OCI-LY7 (cell line): ENCODE results near the gene BMX. TPM values are rescaled to one million over a fixed set of nuclear protein-coding genes. Genes with fewer than 3 reads are reported as not detected.

Experiments used
- BruUV-seq: library from RNA; stranded (reverse); fragments of 400-500 nt; replicated peaks from 2 replicates; lab custom pipeline; 2021; lab: Mats Ljungman, UMichigan
- CTCF ChIA-PET: fragments of 300-600 bp; sonication (Branson Sonifier 250); formaldehyde crosslinking; loops from one replicate; lab custom pipeline; 2022; ENCODE audit warnings: antibody characterized with exemption; ENCODE audit not compliant: unreplicated experiment; lab: Charles Lee
- POLR2A ChIA-PET: fragments of 300-600 bp; sonication (Branson Sonifier 250); formaldehyde crosslinking; loops from one replicate; lab custom pipeline; 2022; ENCODE audit warnings: antibody characterized with exemption; lab: Charles Lee
- DNase-seq: peaks from one replicate; pipeline ENCODE4 v3.0.0-alpha.2; 2015; ENCODE audit warnings: low spot score
- H2AFZ ChIP-seq: fragments of 200-600 bp; sonication (generic), shearing (Covaris generic); 2 replicates; pipeline ENCODE4 v1.6.1; 2014; ENCODE audit warnings: mild to moderate bottlenecking, antibody characterized with exemption, low read length, moderate library complexity
- H3K27ac ChIP-seq: fragments of 200-600 bp; sonication (generic); 2 replicates; pipeline ENCODE4 v1.5.1; 2014; ENCODE audit warnings: mixed run types, low read depth, mild to moderate bottlenecking, moderate library complexity, low read length, inconsistent platforms; ENCODE audit not compliant: poor library complexity, severe bottlenecking
- H3K36me3 ChIP-seq: fragments of 200-600 bp; sonication (generic); 2 replicates; pipeline ENCODE4 v1.6.1; 2014; ENCODE audit warnings: mild to moderate bottlenecking, antibody characterized with exemption, low read length, moderate library complexity, mixed read lengths; ENCODE audit not compliant: insufficient read depth
- H3K4me1 ChIP-seq: fragments of 200-600 bp; sonication (generic); 2 replicates; pipeline ENCODE4 v1.5.1; 2014; ENCODE audit warnings: mild to moderate bottlenecking, low read length; ENCODE audit not compliant: insufficient read depth, poor library complexity, severe bottlenecking
- H3K4me2 ChIP-seq: fragments of 200-600 bp; sonication (generic); 2 replicates; pipeline ENCODE4 v1.6.1; 2014; ENCODE audit warnings: mild to moderate bottlenecking, low read length
- H3K4me3 ChIP-seq: fragments of 200-600 bp; sonication (generic); 2 replicates; pipeline ENCODE4 v1.5.1; 2014; ENCODE audit warnings: mild to moderate bottlenecking, low read depth, low read length; ENCODE audit not compliant: poor library complexity, severe bottlenecking
- H3K79me2 ChIP-seq: fragments of 200-600 bp; sonication (generic); 2 replicates; pipeline ENCODE4 v1.6.1; 2016; ENCODE audit warnings: low read depth, mild to moderate bottlenecking, low read length, moderate library complexity, mixed read lengths; ENCODE audit not compliant: insufficient read depth
- H3K9me2 ChIP-seq: fragments of 200-600 bp; sonication (generic); 2 replicates; pipeline ENCODE4 v1.6.1; 2016; ENCODE audit warnings: mild to moderate bottlenecking, low read length, mixed read lengths; ENCODE audit not compliant: insufficient read depth
- H3K9me3 ChIP-seq: fragments of 200-600 bp; sonication (generic); 2 replicates; pipeline ENCODE4 v1.6.1; 2014; ENCODE audit warnings: mild to moderate bottlenecking, mixed run types, low read length, mixed read lengths
- H4K20me1 ChIP-seq: fragments of 200-600 bp; sonication (generic); 2 replicates; pipeline ENCODE4 v1.6.1; 2014; ENCODE audit warnings: mild to moderate bottlenecking, antibody characterized with exemption, low read length, moderate library complexity, mixed read lengths; ENCODE audit not compliant: insufficient read depth
- EZH2phosphoT487 ChIP-seq: fragments of 200-600 bp; sonication (generic); IDR thresholded peaks from 2 replicates; pipeline ENCODE4 v1.6.1; 2018; ENCODE audit warnings: low read depth, borderline replicate concordance, mild to moderate bottlenecking, mixed run types, antibody characterized with exemption, low read length, moderate library complexity, mixed read lengths
- intact Hi-C: fragments of 100-400 bp; cut with micrococcal nuclease; formaldehyde crosslinking; loops from one replicate; pipeline ENCODE4 v1.10.0; 2022; ENCODE audit not compliant: unreplicated experiment
- total RNA-seq, 2 experiments: library from RNA; depleted of rRNA in 1 of 2; stranded (reverse); fragments of >200 nt in 1 of 2; shearing (Covaris generic) in 1 of 2; gene quantifications; 2 replicates each; pipeline ENCODE4 v1.2.3, GENCODE V29; 2014 to 2022
- TF ChIP-seq, protein P1 (sequence below): fragments of 200-600 bp; sonication (generic); conservative IDR thresholded peaks from 2 replicates; pipeline ENCODE4 v1.5.1; 2014; ENCODE audit warnings: mild to moderate bottlenecking, antibody characterized with exemption, low read length, moderate library complexity, mixed read lengths

The BMX gene
- total RNA-seq, 2 experiments from 2014 or later: not detected

DNA sequence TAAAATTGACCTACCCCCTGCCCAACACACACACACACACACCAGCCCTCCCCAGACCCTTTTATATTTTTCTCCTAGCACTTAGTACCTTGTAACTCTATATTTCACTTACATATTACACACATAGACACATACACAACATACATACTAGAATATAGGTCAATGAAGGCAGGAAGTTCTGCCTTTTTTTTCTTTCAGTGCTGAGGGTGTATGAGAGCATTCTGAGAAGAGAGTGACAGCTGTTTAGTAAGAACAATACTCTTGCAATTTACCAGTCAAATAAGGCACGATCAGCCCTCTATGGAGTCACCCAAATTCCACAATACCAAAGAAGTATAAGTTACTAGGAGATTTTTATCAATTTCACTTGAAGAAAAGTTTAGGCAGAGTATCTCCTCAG, 66.7 kb downstream of the BMX start:
- H3K4me1 ChIP-seq: no peaks in the 10 kb centered on the region
- no peaks in the 10 kb centered on the region for H3K36me3 ChIP-seq
- no peak overlapping the region for H2AFZ ChIP-seq
- no peak for DNase-seq
- no peak overlapping the region for H3K4me2 ChIP-seq
- no peak overlapping the region for H3K27ac ChIP-seq
- no peaks in the 10 kb centered on the region for H3K79me2 ChIP-seq
- no peak overlapping the region for H3K4me3 ChIP-seq
- TF ChIP-seq EZH2phosphoT487: no peak
- TF ChIP-seq, protein P1, sequence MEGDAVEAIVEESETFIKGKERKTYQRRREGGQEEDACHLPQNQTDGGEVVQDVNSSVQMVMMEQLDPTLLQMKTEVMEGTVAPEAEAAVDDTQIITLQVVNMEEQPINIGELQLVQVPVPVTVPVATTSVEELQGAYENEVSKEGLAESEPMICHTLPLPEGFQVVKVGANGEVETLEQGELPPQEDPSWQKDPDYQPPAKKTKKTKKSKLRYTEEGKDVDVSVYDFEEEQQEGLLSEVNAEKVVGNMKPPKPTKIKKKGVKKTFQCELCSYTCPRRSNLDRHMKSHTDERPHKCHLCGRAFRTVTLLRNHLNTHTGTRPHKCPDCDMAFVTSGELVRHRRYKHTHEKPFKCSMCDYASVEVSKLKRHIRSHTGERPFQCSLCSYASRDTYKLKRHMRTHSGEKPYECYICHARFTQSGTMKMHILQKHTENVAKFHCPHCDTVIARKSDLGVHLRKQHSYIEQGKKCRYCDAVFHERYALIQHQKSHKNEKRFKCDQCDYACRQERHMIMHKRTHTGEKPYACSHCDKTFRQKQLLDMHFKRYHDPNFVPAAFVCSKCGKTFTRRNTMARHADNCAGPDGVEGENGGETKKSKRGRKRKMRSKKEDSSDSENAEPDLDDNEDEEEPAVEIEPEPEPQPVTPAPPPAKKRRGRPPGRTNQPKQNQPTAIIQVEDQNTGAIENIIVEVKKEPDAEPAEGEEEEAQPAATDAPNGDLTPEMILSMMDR: no peak
- intact Hi-C loops: loop anchor here (10.0 kb wide), 1 partner anchor 212 kb away; no protein-coding TSS in a partner anchor
- ChIA-PET CTCF (no interaction called here), POLR2A (no interaction called here)
- no TSS peak for BruUV-seq
- H3K9me2 ChIP-seq: no peaks in the 10 kb centered on the region
- H4K20me1 ChIP-seq: no peaks in the 10 kb centered on the region
- H3K9me3 ChIP-seq: no peaks in the 10 kb centered on the region

DNA sequence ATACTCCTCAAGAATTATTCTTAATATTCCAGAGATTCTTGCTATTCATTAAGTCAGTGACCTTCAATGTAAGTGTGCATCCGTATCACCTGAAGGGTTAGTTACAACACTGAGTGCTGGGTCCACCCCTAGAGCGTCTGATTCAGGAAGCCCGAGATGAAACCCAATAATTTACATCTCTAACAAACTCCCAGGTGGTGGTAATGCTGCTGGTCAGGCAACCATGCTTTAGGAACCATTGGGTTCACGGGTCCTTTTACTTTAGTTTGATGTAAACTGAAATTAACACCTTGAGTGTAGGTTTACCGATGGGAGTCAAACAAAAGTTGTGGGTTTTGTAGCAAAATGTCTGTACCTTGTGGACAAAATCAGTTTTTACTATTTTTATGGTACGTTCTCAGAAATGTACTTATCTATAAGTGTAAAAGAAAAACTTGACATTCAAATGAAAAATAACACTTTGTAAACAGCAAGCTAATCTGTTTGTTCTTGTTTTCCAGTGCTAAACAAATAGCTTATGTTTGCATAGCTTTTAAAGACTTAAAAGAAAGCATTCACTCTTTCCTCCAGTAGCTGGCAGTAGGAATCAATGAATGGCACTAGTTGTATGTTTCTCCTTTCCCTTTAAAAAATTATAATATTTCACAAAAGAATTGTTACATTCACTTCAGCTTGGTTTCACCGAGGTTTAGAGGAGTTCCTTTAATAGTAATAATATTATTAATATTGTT, 67.4 kb downstream of the BMX start:
- Histone ChIP-seq H3K9me2 (no peaks in the 10 kb centered on the region), H3K4me1 (no peaks in the 10 kb centered on the region), H3K79me2 (no peaks in the 10 kb centered on the region), H3K4me2 (no peak overlapping the region), H2AFZ (no peak overlapping the region), H3K4me3 (no peak overlapping the region), H3K9me3 (no peaks in the 10 kb centered on the region), H4K20me1 (no peaks in the 10 kb centered on the region), H3K36me3 (no peaks in the 10 kb centered on the region), H3K27ac (no peak overlapping the region)
- TF ChIP-seq EZH2phosphoT487: no peak
- TF ChIP-seq, protein P1: no peak; the same call in 1 of the 2 replicates
- DNase-seq: no peak
- POLR2A ChIA-PET: no interaction called here
- BruUV-seq: no TSS peak
- CTCF ChIA-PET: no interaction called here
- intact Hi-C loops: loop anchor here (10.0 kb wide), 1 partner anchor 213 kb away; no protein-coding TSS in a partner anchor

DNA sequence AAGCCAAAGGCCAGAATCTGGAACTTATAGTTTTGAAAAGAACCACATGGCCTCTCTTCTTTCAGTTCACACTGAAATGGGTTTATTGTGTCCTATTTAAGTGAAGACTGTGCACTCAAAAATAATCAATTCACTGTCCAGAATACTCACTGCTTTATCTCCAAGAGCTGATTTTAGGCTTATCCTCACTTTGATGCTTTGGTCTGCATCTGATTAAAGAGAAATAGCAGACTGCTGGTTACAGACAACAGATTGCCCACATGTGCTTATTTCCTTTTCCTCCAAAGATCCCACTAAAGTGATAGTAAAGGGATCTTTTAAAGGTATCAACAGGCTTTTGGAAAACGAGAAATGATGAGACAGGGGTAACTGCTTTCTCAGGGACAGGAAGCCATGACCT, 69.5 kb downstream of the BMX start:
- Histone ChIP-seq H3K27ac (no peak overlapping the region), H3K9me2 (no peaks in the 10 kb centered on the region), H3K36me3 (no peaks in the 10 kb centered on the region), H3K9me3 (no peaks in the 10 kb centered on the region), H3K4me2 (no peak overlapping the region), H3K4me3 (no peak overlapping the region), H3K79me2 (no peaks in the 10 kb centered on the region), H4K20me1 (no peaks in the 10 kb centered on the region), H2AFZ (no peak overlapping the region), H3K4me1 (no peaks in the 10 kb centered on the region)
- no TSS peak for BruUV-seq
- POLR2A ChIA-PET: no interaction called here
- no peak for DNase-seq
- CTCF ChIA-PET: no interaction called here
- TF ChIP-seq EZH2phosphoT487: no peak
- TF ChIP-seq, protein P1: no peak
- intact Hi-C loops: no loop called here
